Body of pancreas (tissue), 4 donors: ENCODE data around the gene EPB41.

ENCODE experiments used
- POLR2A ChIP-seq, 3 donors: fragments of 450-650 bp; IDR thresholded peaks; one replicate each; pipeline ENCODE4 v1.6.1; 2016; ENCODE audit warnings: antibody characterized with exemption in 3 of 3, mild to moderate bottlenecking in 2 of 3
- TF ChIP-seq, protein P1 (sequence below), 7 experiments: fragments of 450-650 bp in 4 of 7; fragments of 200-600 bp in 3 of 7; sonication (generic) in 3 of 7; IDR thresholded peaks; one replicate each; pipeline ENCODE4 v1.5.1; 2016 to 2019; ENCODE audit warnings: antibody characterized with exemption in 7 of 7

DNA sequence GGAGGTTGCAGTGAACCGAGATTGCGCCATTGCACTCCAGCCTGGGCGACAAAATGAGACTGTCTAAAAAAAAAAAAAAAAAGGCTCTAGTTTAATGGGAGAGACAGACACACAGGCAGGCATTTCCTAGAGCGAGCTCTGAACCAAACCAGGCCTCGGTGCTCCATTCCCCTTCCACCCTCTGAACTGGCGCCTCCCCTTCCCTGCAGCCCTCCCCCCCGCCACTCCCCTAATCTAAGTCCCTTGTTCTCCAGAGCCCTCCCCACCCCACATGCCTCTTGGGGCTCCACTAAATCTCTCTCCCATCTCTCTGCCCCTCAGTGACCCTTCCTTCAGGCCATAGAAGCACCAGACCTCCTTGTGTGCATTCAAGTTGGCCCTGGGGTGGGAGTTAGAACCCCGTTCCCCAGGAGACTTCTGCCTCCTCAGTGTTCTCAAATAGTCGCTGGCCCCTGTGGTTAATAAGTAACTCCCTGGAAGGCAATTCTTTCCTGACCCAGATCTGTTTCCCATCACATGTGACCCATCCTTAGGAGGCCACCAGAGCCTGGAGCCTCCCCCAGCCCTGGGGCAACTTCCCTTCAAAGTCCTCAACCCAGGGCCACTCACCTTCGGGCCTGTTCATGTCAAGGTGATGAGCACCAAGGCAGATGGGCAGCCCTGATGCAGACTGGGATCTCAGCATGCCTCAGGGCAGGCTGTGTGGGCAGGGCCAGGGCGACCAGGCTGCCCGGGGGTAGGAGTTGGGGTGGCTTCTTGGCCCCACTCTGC is 42.6 kb upstream of the EPB41 start:
- TF ChIP-seq, protein P1, sequence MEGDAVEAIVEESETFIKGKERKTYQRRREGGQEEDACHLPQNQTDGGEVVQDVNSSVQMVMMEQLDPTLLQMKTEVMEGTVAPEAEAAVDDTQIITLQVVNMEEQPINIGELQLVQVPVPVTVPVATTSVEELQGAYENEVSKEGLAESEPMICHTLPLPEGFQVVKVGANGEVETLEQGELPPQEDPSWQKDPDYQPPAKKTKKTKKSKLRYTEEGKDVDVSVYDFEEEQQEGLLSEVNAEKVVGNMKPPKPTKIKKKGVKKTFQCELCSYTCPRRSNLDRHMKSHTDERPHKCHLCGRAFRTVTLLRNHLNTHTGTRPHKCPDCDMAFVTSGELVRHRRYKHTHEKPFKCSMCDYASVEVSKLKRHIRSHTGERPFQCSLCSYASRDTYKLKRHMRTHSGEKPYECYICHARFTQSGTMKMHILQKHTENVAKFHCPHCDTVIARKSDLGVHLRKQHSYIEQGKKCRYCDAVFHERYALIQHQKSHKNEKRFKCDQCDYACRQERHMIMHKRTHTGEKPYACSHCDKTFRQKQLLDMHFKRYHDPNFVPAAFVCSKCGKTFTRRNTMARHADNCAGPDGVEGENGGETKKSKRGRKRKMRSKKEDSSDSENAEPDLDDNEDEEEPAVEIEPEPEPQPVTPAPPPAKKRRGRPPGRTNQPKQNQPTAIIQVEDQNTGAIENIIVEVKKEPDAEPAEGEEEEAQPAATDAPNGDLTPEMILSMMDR (IDR thresholded peaks at IDR 0.05): no peak
- no peak for TF ChIP-seq POLR2A (IDR thresholded peaks at IDR 0.05)
